NCI-H345 (cell line): ENCODE data around the gene SUPT5H.

Experiments
- DNase-seq: peaks from one replicate; lab custom pipeline; 2025; lab: John Stamatoyannopoulos, UW

The SUPT5H gene

DNA sequence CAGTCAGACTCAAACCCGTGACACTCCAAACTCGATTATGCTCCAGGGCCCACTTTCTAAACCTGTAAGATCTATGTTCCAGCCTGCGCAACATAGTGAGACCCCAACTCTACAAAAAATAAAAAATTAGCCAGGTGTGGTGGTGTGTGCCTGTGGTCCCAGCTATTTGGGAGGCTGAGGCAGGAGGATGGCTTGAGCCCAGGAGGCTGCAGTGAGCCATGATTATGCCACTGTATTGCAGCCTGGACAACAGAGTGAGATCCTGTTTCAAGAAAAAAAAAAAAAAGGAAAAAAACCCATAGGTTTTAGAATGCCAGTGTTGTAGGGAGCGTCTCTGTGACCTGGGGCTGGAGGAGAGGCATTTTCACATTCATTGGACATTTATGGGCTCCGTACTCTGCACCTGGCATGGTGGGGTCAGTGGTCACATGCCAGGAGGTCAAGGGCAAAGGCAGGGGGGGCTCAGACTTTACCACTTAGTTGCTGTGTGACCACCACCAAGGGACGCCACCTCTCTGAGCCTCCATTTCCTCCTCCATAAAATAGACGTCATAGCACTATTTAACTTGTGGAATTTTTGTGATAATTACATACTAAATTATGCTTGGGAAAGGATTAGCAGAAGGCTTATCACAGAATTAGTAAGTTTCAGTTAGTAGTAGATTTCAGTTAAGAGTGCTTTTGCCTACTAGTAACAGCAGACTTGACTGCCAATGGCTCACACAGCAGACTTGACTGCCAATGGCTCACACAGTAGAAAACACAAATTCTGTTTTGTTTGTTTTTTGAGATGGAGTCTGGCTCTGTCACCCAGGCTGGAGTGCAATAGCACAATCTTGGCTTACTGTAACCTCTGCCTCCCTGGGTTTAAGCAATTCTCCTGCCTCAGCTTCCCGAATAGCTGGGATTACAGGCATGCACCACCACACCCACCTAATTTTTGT, 75.4 kb downstream of the SUPT5H start:
- DNase-seq, result no peak

DNA sequence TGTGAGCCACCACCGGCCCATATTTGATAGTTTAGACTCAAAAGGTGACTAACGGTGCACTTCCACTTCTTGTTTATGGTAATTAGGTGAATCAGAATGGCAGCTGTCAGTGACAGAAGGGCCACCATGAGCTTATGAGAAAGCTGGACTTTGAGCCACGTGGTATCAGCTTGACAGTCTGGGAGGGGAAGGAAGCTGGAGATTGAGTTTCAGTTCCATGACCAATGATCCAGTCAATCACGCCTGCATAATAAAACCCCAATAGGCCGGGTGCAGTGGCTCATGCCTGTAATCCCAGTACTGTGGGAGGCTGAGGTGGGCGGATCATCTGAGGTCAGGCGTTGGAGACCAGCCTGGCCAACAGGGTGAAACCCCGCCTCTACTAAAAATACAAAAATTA, 79.1 kb downstream of the SUPT5H start:
- no peak for DNase-seq

DNA sequence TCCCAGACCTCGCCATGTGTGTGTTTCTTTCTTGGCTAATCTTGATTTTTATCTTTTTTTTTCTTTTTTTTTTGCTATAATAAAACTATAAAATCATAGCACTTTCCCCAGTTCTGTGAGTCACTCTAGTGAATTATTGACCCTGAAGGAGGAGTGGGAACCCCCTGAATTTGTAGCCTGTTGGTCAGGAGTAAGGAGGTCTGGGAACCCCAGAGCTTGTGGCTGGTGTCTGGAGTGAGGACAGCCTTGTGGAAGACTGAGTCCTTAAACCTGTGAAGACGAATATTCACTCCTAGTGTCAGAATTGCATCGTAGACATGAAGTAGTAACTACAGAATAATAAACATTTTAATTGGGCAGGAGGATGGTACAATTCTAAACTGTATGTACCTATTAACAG, 79.8 kb downstream of the SUPT5H start:
- DNase-seq, result no peak
